SK-N-MC (cell line): ENCODE data around the gene LIPC.

Experiments used
- EZH2 ChIP-seq: fragments of 200-600 bp; sonication (generic); IDR thresholded peaks from one replicate; pipeline ENCODE4 v1.6.1; 2017; ENCODE audit warnings: antibody characterized with exemption
- FOXP2 ChIP-seq: optimal IDR thresholded peaks from 2 replicates; pipeline ENCODE3; 2011; ENCODE audit warnings: mild to moderate bottlenecking, moderate library complexity; ENCODE audit not compliant: insufficient read depth; ENCODE audit errors: extremely low read length, control extremely low read depth
- POLR2AphosphoS5 ChIP-seq: IDR thresholded peaks from 2 replicates; pipeline ENCODE4 v1.6.1; 2012; ENCODE audit warnings: mild to moderate bottlenecking, low read depth, low read length, borderline replicate concordance

DNA sequence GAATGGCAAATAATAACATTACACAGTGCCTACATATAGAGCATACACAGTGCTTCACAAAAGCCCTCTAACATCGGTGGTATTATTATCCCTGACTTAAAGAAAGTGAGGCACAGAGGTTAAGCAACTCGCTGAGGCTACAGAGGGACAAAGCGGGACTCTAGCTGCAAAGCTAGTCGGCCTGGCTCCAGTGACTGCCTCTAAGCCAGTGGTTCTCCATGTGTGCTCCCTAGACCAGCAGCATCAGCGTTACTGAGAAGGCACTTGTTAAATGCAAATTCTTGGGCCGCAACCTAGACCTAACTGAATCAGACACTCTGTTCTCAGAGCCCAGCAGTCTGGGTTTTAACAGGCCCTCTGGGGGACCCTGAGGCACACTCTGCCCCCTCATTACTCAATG is 33.1 kb upstream of the LIPC start:
- no peak for TF ChIP-seq EZH2
- TF ChIP-seq POLR2AphosphoS5, result no peak
- no peak for TF ChIP-seq FOXP2
